H1 (cell line): Measurements from ENCODE around the gene GRM7. TPM values are rescaled to one million over a fixed set of nuclear protein-coding genes. Genes with fewer than 3 reads are reported as not detected.

Experiments
- CTCF ChIA-PET: fragments of 300-600 bp; sonication (Branson Sonifier 250); formaldehyde crosslinking; loops from one replicate; lab custom pipeline; 2021; ENCODE audit not compliant: partially characterized antibody; lab: Charles Lee
- POLR2A ChIA-PET: fragments of 300-600 bp; sonication (Branson Sonifier 250); formaldehyde crosslinking; loops from one replicate; lab custom pipeline; 2021; ENCODE audit warnings: inconsistent platforms; ENCODE audit not compliant: partially characterized antibody; lab: Charles Lee
- DNase-seq, 2 experiments: peaks; one replicate each; pipeline versions ENCODE4 v3.0.0 to v3.0.0-alpha.2; 2010 to 2022; ENCODE audit warnings: low spot score in 2 of 2, low read depth in 1 of 2, mixed read lengths in 1 of 2
- FAIRE-seq: peaks from 2 replicates; lab custom pipeline; 2011; peaks lifted over from hg19 to GRCh38; lab: Jason Lieb, UNC
- H2AFZ ChIP-seq: 2 replicates; pipeline ENCODE4 v1.8.1; 2012; ENCODE audit warnings: low read length, inconsistent platforms
- H2AK5ac ChIP-seq: 2 replicates; pipeline ENCODE4 v1.6.1; 2013; ENCODE audit warnings: low read depth, low read length
- H2BK120ac ChIP-seq: replicated peaks from 2 replicates; pipeline ENCODE3; 2013; ENCODE audit warnings: low read depth, low read length, inconsistent platforms
- H2BK12ac ChIP-seq: 2 replicates; pipeline ENCODE4 v1.6.1; 2013; ENCODE audit warnings: low read depth, low read length
- H2BK15ac ChIP-seq: 2 replicates; pipeline ENCODE4 v1.6.1; 2013; ENCODE audit warnings: low read length
- H2BK20ac ChIP-seq: 2 replicates; pipeline ENCODE4 v1.6.1; 2013; ENCODE audit warnings: low read length
- H2BK5ac ChIP-seq: 2 replicates; pipeline ENCODE4 v1.6.1; 2013; ENCODE audit warnings: low read depth, low read length
- H3K14ac ChIP-seq: 2 replicates; pipeline ENCODE4 v1.6.1; 2013; ENCODE audit warnings: inconsistent platforms; ENCODE audit not compliant: insufficient read length
- H3K18ac ChIP-seq: 2 replicates; pipeline ENCODE4 v1.6.1; 2013; ENCODE audit warnings: low read length; ENCODE audit errors: extremely low read depth
- H3K23ac ChIP-seq: 2 replicates; pipeline ENCODE4 v1.6.1; 2013; ENCODE audit warnings: inconsistent platforms; ENCODE audit not compliant: insufficient read length
- H3K23me2 ChIP-seq: 2 replicates; pipeline ENCODE4 v1.6.1; 2013; ENCODE audit warnings: low read depth, low read length
- H3K27ac ChIP-seq: 2 replicates; pipeline ENCODE4 v1.6.1; 2011; ENCODE audit warnings: low read depth, low read length, inconsistent platforms
- H3K27me3 ChIP-seq, 4 experiments: replicated peaks in 1 of 4; 1 replicate in 1 of 4; 2 replicates in 3 of 4; pipeline versions ENCODE4 v1.6.1 to v1.8.1; 2011 to 2013; ENCODE audit warnings: low read length in 3 of 4, mild to moderate bottlenecking in 3 of 4, inconsistent platforms in 2 of 4, mixed read lengths in 2 of 4, moderate library complexity in 1 of 4; ENCODE audit not compliant: control insufficient read depth in 3 of 4, insufficient read depth in 3 of 4; ENCODE audit errors: extremely low read depth in 1 of 4
- H3K36me3 ChIP-seq, 4 experiments: 2 replicates each; pipeline versions ENCODE4 v1.6.1 to v1.8.1; 2011 to 2013; ENCODE audit warnings: mild to moderate bottlenecking in 4 of 4, low read length in 3 of 4, moderate library complexity in 2 of 4, control low read depth in 1 of 4, inconsistent platforms in 1 of 4; ENCODE audit not compliant: insufficient read depth in 4 of 4, control insufficient read depth in 2 of 4
- H3K4ac ChIP-seq: replicated peaks from 2 replicates; pipeline ENCODE3; 2013; ENCODE audit warnings: low read length, low read depth, mixed read lengths, inconsistent platforms; ENCODE audit not compliant: insufficient read length
- H3K4me1 ChIP-seq, 4 experiments: replicated peaks in 1 of 4; 1 replicate in 1 of 4; 2 replicates in 3 of 4; pipeline versions ENCODE4 v1.6.1 to v1.8.1; 2011 to 2013; ENCODE audit warnings: low read length in 3 of 4, inconsistent platforms in 2 of 4, mixed read lengths in 1 of 4; ENCODE audit not compliant: insufficient read depth in 4 of 4, control insufficient read depth in 3 of 4
- H3K4me2 ChIP-seq, 2 experiments: 2 replicates each; pipeline versions ENCODE4 v1.6.1 to v1.8.1; 2011 to 2013; ENCODE audit warnings: low read depth in 2 of 2, low read length in 2 of 2, control low read depth in 1 of 2, inconsistent platforms in 1 of 2, mild to moderate bottlenecking in 1 of 2; ENCODE audit not compliant: insufficient read depth in 1 of 2
- H3K4me3 ChIP-seq, 4 experiments: fragments of 200-600, 300-600 bp in 1 of 4; sonication (generic), shearing (Covaris generic), sonication (Bioruptor Twin) in 1 of 4; 2 replicates each; pipeline versions ENCODE4 v1.5.1 to v1.8.1; 2011 to 2016; ENCODE audit warnings: low read length in 4 of 4, low read depth in 3 of 4, control low read depth in 2 of 4, inconsistent platforms in 2 of 4, mild to moderate bottlenecking in 2 of 4, mixed read lengths in 1 of 4, moderate library complexity in 1 of 4; ENCODE audit not compliant: insufficient read depth in 2 of 4; ENCODE audit errors: extremely low read depth in 1 of 4
- H3K56ac ChIP-seq: replicated peaks from 2 replicates; pipeline ENCODE3; 2013; ENCODE audit warnings: low read depth, mild to moderate bottlenecking, mixed read lengths, low read length, inconsistent platforms; ENCODE audit not compliant: insufficient read length
- H3K79me1 ChIP-seq: 2 replicates; pipeline ENCODE4 v1.6.1; 2013; ENCODE audit warnings: low read depth, low read length, control low read depth
- H3K79me2 ChIP-seq, 2 experiments: 2 replicates each; pipeline versions ENCODE4 v1.6.1 to v1.8.1; 2012 to 2013; ENCODE audit warnings: low read length in 2 of 2, mild to moderate bottlenecking in 2 of 2, inconsistent platforms in 1 of 2; ENCODE audit not compliant: insufficient read depth in 2 of 2, control insufficient read depth in 1 of 2
- H3K9ac ChIP-seq, 4 experiments: replicated peaks in 1 of 4; 1 replicate in 1 of 4; 2 replicates in 3 of 4; pipeline versions ENCODE4 v1.6.1 to v1.8.1; 2011 to 2013; ENCODE audit warnings: low read depth in 3 of 4, low read length in 3 of 4, control low read depth in 2 of 4, mild to moderate bottlenecking in 2 of 4, moderate library complexity in 2 of 4, inconsistent platforms in 1 of 4; ENCODE audit errors: extremely low read depth in 1 of 4
- H3K9me3 ChIP-seq, 2 experiments: 2 replicates each; pipeline versions ENCODE4 v1.6.1 to v1.8.1; 2012 to 2013; ENCODE audit warnings: mild to moderate bottlenecking in 2 of 2, moderate library complexity in 2 of 2, control low read depth in 1 of 2, inconsistent platforms in 1 of 2, low read depth in 1 of 2, low read length in 1 of 2, mixed read lengths in 1 of 2; ENCODE audit not compliant: insufficient read depth in 2 of 2
- H4K20me1 ChIP-seq, 2 experiments: replicated peaks in 1 of 2; 2 replicates each; pipeline versions ENCODE3 to v1.8.1; 2011 to 2013; ENCODE audit warnings: inconsistent platforms in 2 of 2, low read length in 2 of 2, mild to moderate bottlenecking in 1 of 2; ENCODE audit not compliant: insufficient read depth in 2 of 2, control insufficient read depth in 1 of 2
- H4K5ac ChIP-seq: 2 replicates; pipeline ENCODE4 v1.6.1; 2013; ENCODE audit warnings: low read length, low read depth, mixed read lengths, inconsistent platforms; ENCODE audit not compliant: insufficient read length
- H4K8ac ChIP-seq: 2 replicates; pipeline ENCODE4 v1.8.0; 2013; ENCODE audit warnings: mild to moderate bottlenecking, moderate library complexity, low read length, inconsistent platforms; ENCODE audit not compliant: insufficient read depth; ENCODE audit errors: extremely low read depth
- H4K91ac ChIP-seq: replicated peaks from 2 replicates; pipeline ENCODE3; 2013; ENCODE audit warnings: low read length, mixed read lengths, inconsistent platforms; ENCODE audit not compliant: insufficient read length
- BRCA1 ChIP-seq: IDR thresholded peaks from 2 replicates; pipeline ENCODE4 v1.6.1; 2012; ENCODE audit warnings: low read depth, low read length, improper control_type of control experiment
- CREB1 ChIP-seq: IDR thresholded peaks from 2 replicates; pipeline ENCODE4 v1.6.1; 2012; ENCODE audit warnings: inconsistent platforms
- EP300 ChIP-seq, 2 experiments: IDR thresholded peaks; 1 replicate in 1 of 2; 2 replicates in 1 of 2; pipeline ENCODE4 v1.6.1; 2011 to 2012; ENCODE audit warnings: low read depth in 2 of 2, low read length in 2 of 2, mild to moderate bottlenecking in 2 of 2, borderline replicate concordance in 1 of 2, inconsistent platforms in 1 of 2, moderate library complexity in 1 of 2
- GABPA ChIP-seq: IDR thresholded peaks from 2 replicates; pipeline ENCODE4 v1.6.1; 2011; ENCODE audit warnings: mild to moderate bottlenecking, low read length, moderate library complexity, borderline replicate concordance; ENCODE audit not compliant: insufficient read depth
- HDAC6 ChIP-seq: IDR thresholded peaks from one replicate; pipeline ENCODE4 v1.7.1; 2012; ENCODE audit warnings: low read depth, mild to moderate bottlenecking, inconsistent platforms, low read length, moderate library complexity
- KDM1A ChIP-seq: fragments of 200-600, 300-600 bp; sonication (generic); IDR thresholded peaks from 2 replicates; pipeline ENCODE4 v1.7.1; 2016; ENCODE audit warnings: mild to moderate bottlenecking, low read length, borderline replicate concordance
- NRF1 ChIP-seq: IDR thresholded peaks from 2 replicates; pipeline ENCODE4 v1.6.1; 2011; ENCODE audit warnings: mild to moderate bottlenecking, low read depth, low read length, improper control_type of control experiment
- RFX5 ChIP-seq: IDR thresholded peaks from 2 replicates; pipeline ENCODE4 v1.6.1; 2011; ENCODE audit warnings: low read depth, low read length, improper control_type of control experiment, borderline replicate concordance
- RNF2 ChIP-seq: fragments of 200-900, 300-1000 bp; sonication (generic); IDR thresholded peaks from 2 replicates; pipeline ENCODE4 v1.7.1; 2016; ENCODE audit warnings: borderline replicate concordance, low read depth, mild to moderate bottlenecking, antibody characterized with exemption, low read length; ENCODE audit not compliant: poor library complexity, severe bottlenecking; ENCODE audit errors: missing control alignments
- SIN3A ChIP-seq, 2 experiments: IDR thresholded peaks in 1 of 2; conservative IDR thresholded peaks in 1 of 2; 2 replicates each; pipeline ENCODE4 v1.6.1; 2011 to 2012; ENCODE audit warnings: low read length in 2 of 2, improper control_type of control experiment in 1 of 2, low read depth in 1 of 2, mild to moderate bottlenecking in 1 of 2
- SP1 ChIP-seq: IDR thresholded peaks from 2 replicates; pipeline ENCODE4 v1.6.1; 2011; ENCODE audit warnings: low read depth, low read length
- TAF7 ChIP-seq: optimal IDR thresholded peaks from 2 replicates; pipeline ENCODE3; 2011; ENCODE audit warnings: low read depth, mild to moderate bottlenecking, inconsistent platforms, low read length, moderate library complexity, borderline replicate concordance
- TCF12 ChIP-seq: IDR thresholded peaks from 2 replicates; pipeline ENCODE4 v1.6.1; 2011; ENCODE audit warnings: low read depth, mild to moderate bottlenecking, low read length
- whole genome bisulfite sequencing, 2 experiments: shearing (Covaris generic) in 1 of 2; methylation state at CpG; one replicate each; pipeline versions ENCODE4 v1.1.6 to v1.1.7; 2013 to 2015; ENCODE audit warnings: low lambda C conversion rate in 2 of 2, mixed read lengths in 2 of 2, inconsistent platforms in 1 of 2, low coverage in 1 of 2, missing lambda C conversion rate in 1 of 2; ENCODE audit not compliant: insufficient replicate concordance in 2 of 2, insufficient coverage in 1 of 2, insufficient read length in 1 of 2; ENCODE audit errors: extremely low coverage in 1 of 2, missing lambda C conversion rate in 1 of 2; 5-methylcytosine and 5-hydroxymethylcytosine counted together
- polyA plus RNA-seq, 7 experiments: library from polyadenylated mRNA; depleted of rRNA in 3 of 7; stranded (reverse) in 5 of 7; unstranded in 2 of 7; fragments of >200 nt in 5 of 7; fragments of 200-250 nt in 2 of 7; gene quantifications; 1 replicate in 5 of 7; 2 replicates in 1 of 7; 4 replicates in 1 of 7; pipeline versions ENCODE4 v1.2.1 to v1.2.3, GENCODE V29; 2011 to 2013; ENCODE audit warnings: missing spikeins in 2 of 7, mixed read lengths in 2 of 7
- total RNA-seq: library from RNA; stranded (reverse); fragmentation: NEBNext Ultra II Directional; extraction: Animal tissue kit (Norgen Biotek cat#: 25700); gene quantifications from 2 replicates; pipeline ENCODE4 v1.2.1, GENCODE V29; 2021

The GRM7 gene
- total and polyA plus RNA-seq, 2 of the 8 experiments (the other 6 are each of a cell fraction or from before 2014, with no cell fraction given), result 0.17 to 0.24 TPM

GRCh38 chr3:7086417-7086816 lies 225.5 kb downstream of the GRM7 start:
- Histone ChIP-seq H3K27me3 (no peaks in the 10 kb centered on the region), H3K9me3 (no peaks in the 10 kb centered on the region), H4K20me1 (no peaks in the 10 kb centered on the region), H2BK5ac (no peak overlapping the region), H3K14ac (no peak overlapping the region), H3K4ac (no peak overlapping the region), H3K36me3 (no peaks in the 10 kb centered on the region), H3K4me2 (no peak overlapping the region), H3K79me1 (no peaks in the 10 kb centered on the region), H4K8ac (no peak overlapping the region), H3K56ac (no peak overlapping the region), H3K18ac (no peak overlapping the region), H3K23ac (no peak overlapping the region), H3K9ac (no peak overlapping the region), H2BK12ac (no peak overlapping the region), H3K4me3 (no peak overlapping the region), H3K79me2 (no peaks in the 10 kb centered on the region), H4K5ac (no peak overlapping the region), H3K27ac (no peak overlapping the region), H2AFZ (no peak overlapping the region), H2BK20ac (no peak overlapping the region), H3K4me1 (no peaks in the 10 kb centered on the region), H4K91ac (no peak overlapping the region), H2BK15ac (no peak overlapping the region), H2AK5ac (no peak overlapping the region), H3K23me2 (no peaks in the 10 kb centered on the region), H2BK120ac (no peak overlapping the region)
- TF ChIP-seq SIN3A (conservative IDR thresholded peaks at IDR 0.05 in 1 of 2, IDR thresholded peaks at IDR 0.05 in 1 of 2; ENCODE audit: low read depth in 1 of 2, low read length in 2 of 2) (no peak), HDAC6 (no peak), GABPA (no peak), NRF1 (no peak), KDM1A (no peak), TCF12 (no peak), EP300 (IDR thresholded peaks at IDR 0.05; ENCODE audit: borderline replicate concordance in 1 of 2, low read depth in 2 of 2, low read length in 2 of 2) (no peak), BRCA1 (no peak), RNF2 (no peak), CREB1 (no peak), SP1 (no peak), RFX5 (no peak), TAF7 (no peak)
- WGBS, 2 experiments, result 98% methylated on average over 2 of the region's 2 CpGs; no CpG with 5 or more reads in 1 of the 2 experiments
- no peak for DNase-seq
- no peak for FAIRE-seq
- CTCF ChIA-PET, result interaction anchor here (2.5 kb wide), 1 partner anchor 12 kb away, joined by 11 read pairs; no protein-coding TSS in a partner anchor
- POLR2A ChIA-PET, result no interaction called here
